Measurements from ENCODE around the gene GAK. TPM values are rescaled to one million over a fixed set of nuclear protein-coding genes. Genes with fewer than 3 reads are reported as not detected.

Gene GAK
- total RNA-seq, 1 donor from 2014 or later: 138 TPM

DNA sequence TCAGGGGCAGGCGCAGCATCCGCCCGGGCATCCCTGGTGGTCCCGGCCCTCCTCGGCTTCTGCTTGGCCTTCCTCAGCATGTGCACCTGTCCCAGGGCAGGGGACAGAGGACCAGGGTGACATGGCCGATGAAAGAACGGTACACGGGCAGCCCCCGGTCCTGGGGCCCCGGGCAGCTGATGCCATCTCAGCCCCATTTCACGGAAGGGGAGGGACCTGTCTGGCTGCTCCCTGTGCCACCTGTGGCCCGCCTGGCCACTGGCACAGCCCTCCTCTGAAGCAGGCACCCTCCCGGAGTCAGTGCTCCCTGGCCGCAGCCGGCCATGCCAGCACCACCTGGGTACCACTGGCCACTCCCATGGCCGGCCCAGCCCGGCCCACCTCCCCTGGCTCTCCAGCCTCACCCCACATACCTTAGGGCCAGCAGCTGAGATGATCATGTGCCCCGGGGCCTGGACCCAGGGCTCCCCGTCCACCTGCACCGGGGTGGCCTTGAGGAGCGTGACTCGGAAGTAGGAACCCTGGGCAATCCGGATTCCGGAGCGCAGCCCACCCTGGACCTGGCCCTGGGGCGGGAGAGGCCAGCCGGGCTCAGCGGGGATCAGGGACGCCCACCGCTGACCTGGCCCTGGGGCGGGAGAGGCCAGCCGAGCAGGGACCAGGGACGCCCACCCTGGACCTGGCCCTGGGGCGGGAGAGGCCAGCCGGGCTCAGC, 28.7 kb upstream of the GAK start:
- Histone ChIP-seq H3K27ac (no peak overlapping the region), H3K4me1 (no peaks in the 10 kb centered on the region), H3K4me3 (no peak overlapping the region), H3K9me3 (no peaks in the 10 kb centered on the region), H3K36me3 (peaks cover 25% of the 10 kb centered on the region), H3K27me3 (no peaks in the 10 kb centered on the region)
- ATAC-seq (no peak), DNase-seq (no peak)
- TF ChIP-seq, protein P1, sequence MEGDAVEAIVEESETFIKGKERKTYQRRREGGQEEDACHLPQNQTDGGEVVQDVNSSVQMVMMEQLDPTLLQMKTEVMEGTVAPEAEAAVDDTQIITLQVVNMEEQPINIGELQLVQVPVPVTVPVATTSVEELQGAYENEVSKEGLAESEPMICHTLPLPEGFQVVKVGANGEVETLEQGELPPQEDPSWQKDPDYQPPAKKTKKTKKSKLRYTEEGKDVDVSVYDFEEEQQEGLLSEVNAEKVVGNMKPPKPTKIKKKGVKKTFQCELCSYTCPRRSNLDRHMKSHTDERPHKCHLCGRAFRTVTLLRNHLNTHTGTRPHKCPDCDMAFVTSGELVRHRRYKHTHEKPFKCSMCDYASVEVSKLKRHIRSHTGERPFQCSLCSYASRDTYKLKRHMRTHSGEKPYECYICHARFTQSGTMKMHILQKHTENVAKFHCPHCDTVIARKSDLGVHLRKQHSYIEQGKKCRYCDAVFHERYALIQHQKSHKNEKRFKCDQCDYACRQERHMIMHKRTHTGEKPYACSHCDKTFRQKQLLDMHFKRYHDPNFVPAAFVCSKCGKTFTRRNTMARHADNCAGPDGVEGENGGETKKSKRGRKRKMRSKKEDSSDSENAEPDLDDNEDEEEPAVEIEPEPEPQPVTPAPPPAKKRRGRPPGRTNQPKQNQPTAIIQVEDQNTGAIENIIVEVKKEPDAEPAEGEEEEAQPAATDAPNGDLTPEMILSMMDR (IDR thresholded peaks at IDR 0.05): no peak
- intact Hi-C loops (cut with DNase I): no loop called here

DNA sequence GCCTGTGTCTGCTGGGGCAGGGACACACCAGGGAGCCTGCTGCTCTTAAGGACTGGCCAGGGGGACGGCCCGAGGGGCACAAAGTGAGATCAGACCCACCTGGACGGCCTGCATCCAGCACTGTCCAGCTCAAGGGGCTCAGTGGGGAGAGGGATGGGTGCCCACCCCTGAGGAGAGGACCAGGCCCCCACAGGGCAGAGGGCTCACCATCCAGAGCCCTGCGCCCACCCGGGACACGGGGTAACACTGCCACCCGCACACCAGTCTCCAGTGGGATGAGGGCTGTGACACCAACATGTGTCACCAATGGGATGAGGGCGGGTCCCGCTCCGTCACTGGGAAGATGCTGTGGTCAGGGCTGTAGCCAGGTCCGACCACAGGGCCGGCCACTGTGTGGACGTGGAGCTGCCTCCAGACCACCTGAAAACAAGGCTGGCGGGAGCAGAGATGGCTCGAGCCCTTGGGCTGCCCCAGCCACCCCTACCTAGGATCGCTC, 28.1 kb upstream of the GAK start:
- no peaks in the 10 kb centered on the region for H3K27me3 ChIP-seq
- H3K27ac ChIP-seq: no peak overlapping the region
- H3K4me3 ChIP-seq: no peak overlapping the region
- no peak for ATAC-seq
- H3K9me3 ChIP-seq: no peaks in the 10 kb centered on the region
- no peaks in the 10 kb centered on the region for H3K4me1 ChIP-seq
- intact Hi-C loops (cut with DNase I): no loop called here
- peaks cover 24% of the 10 kb centered on the region for H3K36me3 ChIP-seq
- DNase-seq: peak; percentile 57
- TF ChIP-seq, protein P1 (IDR thresholded peaks at IDR 0.05): no peak

DNA sequence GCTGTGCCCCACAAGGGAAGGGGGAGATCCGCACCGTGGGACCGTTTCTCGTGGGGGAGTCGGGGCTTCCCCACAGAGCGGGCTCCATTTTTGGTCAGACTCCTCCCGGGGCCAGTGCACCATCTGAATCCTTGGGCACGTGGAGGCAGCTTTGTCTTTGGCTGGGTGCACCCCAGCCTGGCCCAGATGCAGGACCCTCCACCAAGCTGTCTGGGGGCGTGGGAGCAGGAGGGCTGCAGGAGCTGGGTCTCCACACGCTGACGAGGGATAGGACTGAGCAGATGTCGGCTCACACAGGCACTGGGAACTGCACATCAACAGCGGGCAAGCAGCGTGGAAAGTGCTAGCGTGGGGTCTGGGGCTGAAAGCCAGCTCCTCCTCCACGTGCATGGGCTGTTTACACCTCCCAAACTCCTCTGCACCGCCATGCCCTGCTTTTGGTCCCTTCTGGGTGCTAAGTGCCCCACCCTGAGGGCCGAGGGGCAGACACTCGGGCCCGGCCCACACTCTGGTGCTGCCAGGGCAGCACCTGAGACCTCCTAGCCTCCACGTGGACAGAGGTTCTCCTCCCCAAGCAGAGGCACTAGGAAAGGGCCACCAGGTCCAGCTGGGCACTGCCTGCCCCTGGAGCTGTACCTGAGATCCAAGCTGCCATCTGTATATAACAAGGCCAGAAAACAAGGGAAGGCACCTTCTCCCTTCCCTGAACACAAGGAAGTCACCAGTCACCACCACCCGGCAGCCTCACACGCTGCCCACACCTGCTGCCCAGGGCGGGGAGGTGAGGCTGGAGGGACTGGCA, 27.4 kb upstream of the GAK start:
- Histone ChIP-seq H3K4me1 (no peaks in the 10 kb centered on the region), H3K4me3 (no peak overlapping the region), H3K9me3 (no peaks in the 10 kb centered on the region), H3K36me3 (peaks cover 18% of the 10 kb centered on the region), H3K27ac (no peak overlapping the region), H3K27me3 (no peaks in the 10 kb centered on the region)
- intact Hi-C loops (cut with DNase I): no loop called here
- no peak for ATAC-seq
- TF ChIP-seq, protein P1 (IDR thresholded peaks at IDR 0.05): no peak
- DNase-seq: peak; percentile 63

DNA sequence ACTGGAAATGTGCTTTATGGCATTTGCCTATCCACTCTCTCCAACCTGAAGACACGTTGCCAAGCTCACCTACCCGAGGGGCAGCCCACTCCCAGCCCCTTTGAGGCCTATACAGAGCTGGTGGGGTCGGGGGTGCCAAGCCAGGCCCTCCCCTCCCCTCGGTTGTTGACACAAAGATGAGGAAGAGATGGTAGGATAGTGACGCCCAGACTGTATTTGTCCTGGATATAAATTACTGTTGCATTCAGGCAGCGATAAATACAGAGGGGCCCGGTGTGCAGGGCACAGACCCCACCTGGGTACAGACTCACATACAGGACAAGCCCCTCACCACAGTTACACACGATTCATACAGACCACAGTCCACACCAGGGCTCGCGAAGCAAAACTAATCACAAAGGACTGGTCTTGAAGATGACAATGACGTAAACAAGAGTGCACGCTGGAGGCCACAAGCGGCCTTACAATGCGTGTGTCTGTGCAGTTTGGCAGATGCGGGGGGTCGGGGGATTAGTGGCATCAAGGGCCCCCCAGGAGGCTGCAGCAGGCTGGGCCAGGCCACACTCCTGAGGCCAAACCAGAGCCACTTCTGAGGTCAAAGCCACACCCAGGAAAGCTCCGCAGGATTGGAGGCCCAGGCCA, 26.7 kb upstream of the GAK start:
- TF ChIP-seq, protein P1 (IDR thresholded peaks at IDR 0.05): no peak
- Histone ChIP-seq H3K27me3 (no peaks in the 10 kb centered on the region), H3K4me3 (no peak overlapping the region), H3K9me3 (no peaks in the 10 kb centered on the region), H3K27ac (no peak overlapping the region), H3K36me3 (peaks cover 18% of the 10 kb centered on the region), H3K4me1 (no peaks in the 10 kb centered on the region)
- peak; percentile 40 for DNase-seq
- intact Hi-C loops (cut with DNase I): no loop called here
- no peak for ATAC-seq

DNA sequence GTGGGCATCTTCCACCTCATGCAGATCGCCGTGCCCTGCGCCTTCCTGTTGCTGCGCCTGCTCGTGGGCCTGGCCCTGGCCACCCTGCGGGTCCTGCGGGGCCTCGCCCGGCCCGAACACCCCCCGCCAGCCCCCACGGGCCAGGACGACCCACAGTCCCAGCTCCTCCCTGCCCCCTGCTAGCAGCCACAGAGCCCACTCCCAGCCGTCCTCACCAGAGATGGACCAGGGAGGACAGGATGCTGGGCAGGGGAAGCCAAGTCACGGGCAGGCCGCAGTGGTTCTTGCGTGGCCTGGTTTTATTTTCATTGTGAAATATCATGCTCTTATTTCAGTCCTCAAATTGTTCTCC, 26.2 kb upstream of the GAK start:
- Histone ChIP-seq H3K4me1 (no peaks in the 10 kb centered on the region), H3K36me3 (peaks cover 18% of the 10 kb centered on the region), H3K4me3 (no peak overlapping the region), H3K27ac (no peak overlapping the region), H3K27me3 (no peaks in the 10 kb centered on the region), H3K9me3 (no peaks in the 10 kb centered on the region)
- peak; percentile 58 for DNase-seq
- ATAC-seq: no peak
- TF ChIP-seq, protein P1 (IDR thresholded peaks at IDR 0.05): no peak
- intact Hi-C loops (cut with DNase I): no loop called here

Data from upper lobe of right lung (tissue), 1 donor.